ENCODE results near the gene AMZ2.
A peak's percentile ranks its signal among the peaks of the same experiment; 100 is the strongest.
"Not testable (repeated sequence)": the region's sequence is repeated elsewhere in the genome, so short reads cannot be mapped to it uniquely, and the experiment has no call there.

Gene AMZ2

GRCh38 chr17:68253426-68253825 lies 5.6 kb downstream of the AMZ2 start:
- not testable (repeated sequence) for DNase-seq

- no peak for DNase-seq
Observed at GRCh38 chr17:68255151-68255550, 7.3 kb downstream of the AMZ2 start.

- peak in 1 of 2 experiments; percentile 31 for DNase-seq
Observed at GRCh38 chr17:68255731-68256538, 8.1 kb downstream of the AMZ2 start.

- not testable (repeated sequence) for DNase-seq
Observed at GRCh38 chr17:68256701-68257100, 8.9 kb downstream of the AMZ2 start.

GRCh38 chr17:68257934-68258333 lies 10.1 kb downstream of the AMZ2 start:
- DNase-seq: no peak

GRCh38 chr17:68258890-68259647 lies 11.2 kb downstream of the AMZ2 start:
- peak; percentile 64 to 82 for DNase-seq

- not testable (repeated sequence) for DNase-seq
Observed at GRCh38 chr17:68259648-68259951, 11.8 kb downstream of the AMZ2 start.

GRCh38 chr17:68260051-68260762 lies 12.4 kb downstream of the AMZ2 start:
- DNase-seq: no peak

- DNase-seq: not testable (repeated sequence)
Observed at GRCh38 chr17:68262467-68262866, 14.6 kb downstream of the AMZ2 start.

GRCh38 chr17:68263101-68263681 lies 15.3 kb downstream of the AMZ2 start:
- DNase-seq: not testable (repeated sequence)

- DNase-seq: not testable (repeated sequence)
Observed at GRCh38 chr17:68265833-68266232, 18.0 kb downstream of the AMZ2 start.

- DNase-seq: no peak
Observed at GRCh38 chr17:68273722-68274121, 25.9 kb downstream of the AMZ2 start.

GRCh38 chr17:68276339-68276738 lies 28.5 kb downstream of the AMZ2 start:
- not testable (repeated sequence) for DNase-seq

- DNase-seq: no peak
Observed at GRCh38 chr17:68277807-68278206, 30.0 kb downstream of the AMZ2 start.

GRCh38 chr17:68281965-68282364 lies 34.1 kb downstream of the AMZ2 start:
- not testable (repeated sequence) for DNase-seq

- no peak for DNase-seq
Observed at GRCh38 chr17:68288375-68288774, 40.5 kb downstream of the AMZ2 start.

GRCh38 chr17:68288804-68289203 lies 41.0 kb downstream of the AMZ2 start:
- DNase-seq: no peak

GRCh38 chr17:68289473-68289872 lies 41.6 kb downstream of the AMZ2 start:
- no peak for DNase-seq

GRCh38 chr17:68289936-68290267 lies 42.1 kb downstream of the AMZ2 start:
- no peak for DNase-seq

GRCh38 chr17:68290268-68290954 lies 42.6 kb downstream of the AMZ2 start:
- peak; percentile 43 to 46 for DNase-seq

GRCh38 chr17:68290955-68291835 lies 43.4 kb downstream of the AMZ2 start, which contains the start of the genes ARSG and SLC16A6:
ARSG (plus strand) TSS chr17:68291495; CDS start chr17:68307494, 15,999 bp downstream.
SLC16A6 (minus strand) TSS chr17:68291127; CDS start chr17:68278320, 12,807 bp downstream.
- peak; percentile 80 to 81 for DNase-seq
